Endothelial cell (in vitro differentiated cells): ENCODE results near the gene FBXO21. TPM values are rescaled to one million over a fixed set of nuclear protein-coding genes. Genes with fewer than 3 reads are reported as not detected.

Source experiments
- DNase-seq: peaks from one replicate; pipeline ENCODE4 v3.0.0; 2021; ENCODE audit warnings: low spot score
- H3K27ac Mint-ChIP-seq: one replicate; pipeline ENCODE4 v1.8.0; 2021; ENCODE audit warnings: mixed read lengths, inconsistent platforms; ENCODE audit not compliant: unreplicated experiment
- H3K27me3 Mint-ChIP-seq: one replicate; pipeline ENCODE4 v1.8.0; 2021; ENCODE audit warnings: mild to moderate bottlenecking, moderate library complexity, mixed read lengths, inconsistent platforms; ENCODE audit not compliant: unreplicated experiment
- H3K36me3 Mint-ChIP-seq: one replicate; pipeline ENCODE4 v1.8.0; 2021; ENCODE audit warnings: mild to moderate bottlenecking, low read depth, mixed read lengths, inconsistent platforms; ENCODE audit not compliant: unreplicated experiment
- H3K4me1 Mint-ChIP-seq: one replicate; pipeline ENCODE4 v1.8.0; 2021; ENCODE audit warnings: mild to moderate bottlenecking, mixed read lengths, inconsistent platforms; ENCODE audit not compliant: unreplicated experiment
- H3K4me3 Mint-ChIP-seq: one replicate; pipeline ENCODE4 v1.8.0; 2021; ENCODE audit warnings: mild to moderate bottlenecking, mixed read lengths, inconsistent platforms; ENCODE audit not compliant: unreplicated experiment
- H3K9me3 Mint-ChIP-seq: one replicate; pipeline ENCODE4 v1.8.0; 2021; ENCODE audit warnings: mixed read lengths, inconsistent platforms; ENCODE audit not compliant: unreplicated experiment
- CTCF ChIP-seq: fragments of 200-600 bp; sonication (generic); IDR thresholded peaks from one replicate; pipeline ENCODE4 v1.5.0; 2021; ENCODE audit warnings: antibody characterized with exemption; ENCODE audit not compliant: unreplicated experiment
- total RNA-seq: library from RNA; stranded (reverse); fragmentation: NEBNext Ultra II Directional; extraction: Animal tissue kit (Norgen Biotek cat#: 25700); gene quantifications from one replicate; pipeline ENCODE4 v1.2.1, GENCODE V29; 2021; ENCODE audit not compliant: unreplicated experiment

The FBXO21 gene
- total RNA-seq, 1 donor from 2014 or later, result 44.7 TPM

GRCh38 chr12:117141097-117141898 is 49.0 kb downstream of the FBXO21 start:
- Mint-ChIP-seq H3K27me3 (no peaks in the 10 kb centered on the region), H3K9me3 (no peaks in the 10 kb centered on the region), H3K27ac (no peak overlapping the region), H3K36me3 (peaks cover 11% of the 10 kb centered on the region), H3K4me1 (peaks cover 9% of the 10 kb centered on the region), H3K4me3 (no peak overlapping the region)
- no peak for TF ChIP-seq CTCF
- no peak for DNase-seq

- no peak overlapping the region for H3K4me3 Mint-ChIP-seq
- no peaks in the 10 kb centered on the region for H3K27me3 Mint-ChIP-seq
- H3K9me3 Mint-ChIP-seq, result no peaks in the 10 kb centered on the region
- H3K4me1 Mint-ChIP-seq, result peaks cover 9% of the 10 kb centered on the region
- no peak for DNase-seq
- TF ChIP-seq CTCF, result no peak
- no peak overlapping the region for H3K27ac Mint-ChIP-seq
- peaks cover 8% of the 10 kb centered on the region for H3K36me3 Mint-ChIP-seq
These were observed 49.7 kb downstream of the FBXO21 start for GRCh38 chr12:117140397-117141096.

- H3K27ac Mint-ChIP-seq, result peak overlapping the region; percentile 77
- no peaks in the 10 kb centered on the region for H3K27me3 Mint-ChIP-seq
- peaks cover 4% of the 10 kb centered on the region for H3K36me3 Mint-ChIP-seq
- H3K4me3 Mint-ChIP-seq, result no peak overlapping the region
- TF ChIP-seq CTCF, result no peak
- H3K4me1 Mint-ChIP-seq, result peaks cover 10% of the 10 kb centered on the region
- H3K9me3 Mint-ChIP-seq, result no peaks in the 10 kb centered on the region
- no peak for DNase-seq
These were observed 51.1 kb downstream of the FBXO21 start for GRCh38 chr12:117139025-117139717.

- Mint-ChIP-seq H3K36me3 (peaks cover 3% of the 10 kb centered on the region), H3K4me3 (no peak overlapping the region), H3K27ac (no peak overlapping the region), H3K9me3 (no peaks in the 10 kb centered on the region), H3K27me3 (peaks cover 2% of the 10 kb centered on the region), H3K4me1 (peaks cover 14% of the 10 kb centered on the region)
- DNase-seq, result no peak
- TF ChIP-seq CTCF, result no peak
These were observed 55.5 kb downstream of the FBXO21 start for GRCh38 chr12:117134721-117135120.

GRCh38 chr12:117134059-117134458 is 56.2 kb downstream of the FBXO21 start:
- Mint-ChIP-seq H3K27me3 (peaks cover 2% of the 10 kb centered on the region), H3K4me3 (no peak overlapping the region), H3K9me3 (no peaks in the 10 kb centered on the region), H3K27ac (no peak overlapping the region), H3K36me3 (no peaks in the 10 kb centered on the region), H3K4me1 (peaks cover 9% of the 10 kb centered on the region)
- no peak for DNase-seq
- no peak for TF ChIP-seq CTCF
